Measurements from ENCODE around the gene FSCB.

FSCB gene

GRCh38 chr14:44505588-44505987 lies 1.5 kb downstream of the FSCB start:
- TF ChIP-seq, protein P1, sequence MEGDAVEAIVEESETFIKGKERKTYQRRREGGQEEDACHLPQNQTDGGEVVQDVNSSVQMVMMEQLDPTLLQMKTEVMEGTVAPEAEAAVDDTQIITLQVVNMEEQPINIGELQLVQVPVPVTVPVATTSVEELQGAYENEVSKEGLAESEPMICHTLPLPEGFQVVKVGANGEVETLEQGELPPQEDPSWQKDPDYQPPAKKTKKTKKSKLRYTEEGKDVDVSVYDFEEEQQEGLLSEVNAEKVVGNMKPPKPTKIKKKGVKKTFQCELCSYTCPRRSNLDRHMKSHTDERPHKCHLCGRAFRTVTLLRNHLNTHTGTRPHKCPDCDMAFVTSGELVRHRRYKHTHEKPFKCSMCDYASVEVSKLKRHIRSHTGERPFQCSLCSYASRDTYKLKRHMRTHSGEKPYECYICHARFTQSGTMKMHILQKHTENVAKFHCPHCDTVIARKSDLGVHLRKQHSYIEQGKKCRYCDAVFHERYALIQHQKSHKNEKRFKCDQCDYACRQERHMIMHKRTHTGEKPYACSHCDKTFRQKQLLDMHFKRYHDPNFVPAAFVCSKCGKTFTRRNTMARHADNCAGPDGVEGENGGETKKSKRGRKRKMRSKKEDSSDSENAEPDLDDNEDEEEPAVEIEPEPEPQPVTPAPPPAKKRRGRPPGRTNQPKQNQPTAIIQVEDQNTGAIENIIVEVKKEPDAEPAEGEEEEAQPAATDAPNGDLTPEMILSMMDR (conservative IDR thresholded peaks at IDR 0.05; ENCODE audit: low read depth, low read length): no peak
- DNase-seq (ENCODE audit: low read depth): no peak
- no peak overlapping the region for H3K4me3 ChIP-seq (ENCODE audit: low read depth, low read length)

- H3K4me3 ChIP-seq (ENCODE audit: low read depth, low read length): no peak overlapping the region
- DNase-seq (ENCODE audit: low read depth): no peak
- TF ChIP-seq, protein P1 (conservative IDR thresholded peaks at IDR 0.05; ENCODE audit: low read depth, low read length): no peak
Measured at GRCh38 chr14:44497148-44497547, 9.9 kb downstream of the FSCB start.

DNA sequence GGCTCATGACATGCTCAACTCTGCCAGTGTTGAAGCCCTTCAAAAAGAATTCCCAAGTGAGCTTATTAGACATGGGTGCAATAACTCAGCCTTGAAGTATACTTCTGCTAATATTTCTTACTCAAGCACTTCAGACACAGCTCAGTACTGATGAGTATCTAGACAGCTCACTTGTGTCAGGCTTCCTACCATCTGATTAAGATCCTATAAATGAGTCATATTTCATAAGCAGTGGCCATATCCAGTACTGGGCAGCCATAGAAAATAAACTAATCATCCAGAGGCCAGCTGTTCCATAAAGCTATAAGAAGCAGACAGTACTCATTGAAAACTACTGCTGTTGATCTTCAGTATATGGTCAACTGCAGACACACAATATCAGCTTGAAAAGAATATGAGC lies 12.9 kb downstream of the FSCB start:
- TF ChIP-seq, protein P1 (conservative IDR thresholded peaks at IDR 0.05; ENCODE audit: low read depth, low read length): no peak
- no peak overlapping the region for H3K4me3 ChIP-seq (ENCODE audit: low read depth, low read length)
- DNase-seq (ENCODE audit: low read depth): no peak

GRCh38 chr14:44490966-44491365 lies 16.1 kb downstream of the FSCB start:
- DNase-seq (ENCODE audit: low read depth): no peak
- TF ChIP-seq, protein P1 (conservative IDR thresholded peaks at IDR 0.05; ENCODE audit: low read depth, low read length): no peak
- no peak overlapping the region for H3K4me3 ChIP-seq (ENCODE audit: low read depth, low read length)

GRCh38 chr14:44477953-44478352 lies 29.1 kb downstream of the FSCB start:
- no peak overlapping the region for H3K4me3 ChIP-seq (ENCODE audit: low read depth, low read length)
- no peak for DNase-seq (ENCODE audit: low read depth)
- TF ChIP-seq, protein P1 (conservative IDR thresholded peaks at IDR 0.05; ENCODE audit: low read depth, low read length): no peak

DNA sequence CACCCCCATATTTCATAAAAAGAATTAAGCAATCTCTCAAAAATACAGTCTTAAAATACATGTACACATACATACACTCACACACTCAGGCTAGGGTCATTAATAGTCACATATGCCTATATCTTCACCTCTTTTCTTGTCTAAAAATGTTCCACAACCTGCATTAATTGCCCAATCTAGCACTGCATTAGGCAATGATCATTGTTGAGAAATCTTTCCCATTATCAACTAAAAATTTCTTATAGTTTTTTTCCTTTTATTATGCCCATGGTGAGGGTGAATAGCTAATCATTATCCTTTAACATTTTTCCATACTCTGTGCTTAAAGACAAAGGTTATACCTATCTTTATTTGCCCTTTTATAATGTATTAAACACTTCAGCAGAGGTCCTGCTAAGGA lies 38.3 kb downstream of the FSCB start:
- TF ChIP-seq, protein P1 (conservative IDR thresholded peaks at IDR 0.05; ENCODE audit: low read depth, low read length): no peak
- no peak for DNase-seq (ENCODE audit: low read depth)
- no peak overlapping the region for H3K4me3 ChIP-seq (ENCODE audit: low read depth, low read length)

DNA sequence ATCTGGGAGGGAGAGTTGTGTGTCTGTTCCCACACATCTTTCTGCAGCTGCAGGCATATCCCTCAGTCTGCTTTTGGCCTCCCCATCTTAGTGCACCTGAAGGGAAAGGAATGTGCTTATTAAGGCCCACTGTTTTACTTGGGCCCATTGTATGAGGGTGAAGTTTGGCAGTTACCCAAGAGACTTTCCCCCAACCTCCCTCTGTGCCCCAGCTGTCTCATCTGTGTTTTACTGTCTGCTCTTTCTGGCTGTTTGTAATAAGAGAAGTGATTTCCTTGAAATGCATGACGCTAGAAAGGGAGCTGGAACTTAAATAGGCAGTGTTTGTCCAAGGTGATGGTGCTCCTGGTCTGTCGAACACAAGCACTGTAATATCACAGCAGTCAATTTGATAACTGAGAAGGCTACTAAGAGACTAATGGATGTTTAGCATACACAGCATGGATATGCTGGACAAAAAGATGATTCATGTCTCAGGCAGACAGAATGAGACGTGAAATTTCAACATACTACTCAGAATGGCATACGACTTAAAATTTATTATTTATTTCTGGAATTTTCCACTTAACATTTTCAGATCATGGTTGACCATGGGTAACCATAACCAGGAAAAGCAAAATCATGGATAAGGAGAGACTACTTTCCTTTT lies 43.6 kb downstream of the FSCB start:
- no peak overlapping the region for H3K4me3 ChIP-seq (ENCODE audit: low read depth, low read length)
- TF ChIP-seq, protein P1 (conservative IDR thresholded peaks at IDR 0.05; ENCODE audit: low read depth, low read length): no peak
- DNase-seq (ENCODE audit: low read depth): no peak

Measured in choroid plexus epithelial cell (primary cell).